PC-3 (cell line): Measurements from ENCODE around the gene DTNBP1. TPM values are rescaled to one million over a fixed set of nuclear protein-coding genes. Genes with fewer than 3 reads are reported as not detected.

ENCODE experiments used
- ATAC-seq: fragments of 200-7000 bp; cut with Tn5 transposase; 2 replicates; pipeline ENCODE4 v1.9.1; 2020; ENCODE audit warnings: mild to moderate bottlenecking, moderate library complexity
- BruUV-seq: library from RNA; stranded (reverse); fragments of 400-500 nt; replicated peaks from 2 replicates; lab custom pipeline; 2021; lab: Mats Ljungman, UMichigan
- CTCF ChIA-PET: fragments of 300-600 bp; sonication (Branson Sonifier 250); formaldehyde crosslinking; loops from one replicate; lab custom pipeline; 2022; ENCODE audit warnings: antibody characterized with exemption; lab: Charles Lee
- POLR2A ChIA-PET: fragments of 300-600 bp; sonication (Branson Sonifier 250); formaldehyde crosslinking; loops from one replicate; lab custom pipeline; 2022; ENCODE audit warnings: antibody characterized with exemption; ENCODE audit not compliant: unreplicated experiment; lab: Charles Lee
- DNase-seq: peaks from one replicate; pipeline ENCODE4 v3.0.0-alpha.2; 2015
- H2AFZ ChIP-seq: fragments of 300-600 bp; sonication (generic); 2 replicates; pipeline ENCODE4 v1.6.0; 2016; ENCODE audit warnings: antibody characterized with exemption, low read length
- H3F3A ChIP-seq: fragments of 300-600 bp; sonication (generic); one replicate; pipeline ENCODE4 v1.6.0; 2017; ENCODE audit warnings: antibody characterized with exemption, low read length, control low read depth, mild to moderate bottlenecking; ENCODE audit not compliant: unreplicated experiment
- H3K27ac ChIP-seq: fragments of 300-600 bp; sonication (generic); 2 replicates; pipeline ENCODE4 v1.5.1; 2016; ENCODE audit warnings: mild to moderate bottlenecking, low read length
- H3K27me3 ChIP-seq: fragments of 300-600 bp; sonication (generic); 2 replicates; pipeline ENCODE4 v1.6.1; 2016; ENCODE audit warnings: low read length, mixed read lengths
- H3K36me3 ChIP-seq: fragments of 300-600 bp; sonication (generic); 2 replicates; pipeline ENCODE4 v1.6.1; 2016; ENCODE audit warnings: low read depth, mixed run types, low read length, mixed read lengths
- H3K4me1 ChIP-seq: fragments of 300-600 bp; sonication (generic); 2 replicates; pipeline ENCODE4 v1.5.1; 2016; ENCODE audit warnings: low read length; ENCODE audit not compliant: insufficient read depth
- H3K4me2 ChIP-seq: fragments of 300-600 bp; sonication (generic); 2 replicates; pipeline ENCODE4 v1.6.0; 2016; ENCODE audit warnings: low read length
- H3K4me3 ChIP-seq: fragments of 300-600 bp; sonication (generic); 2 replicates; pipeline ENCODE4 v1.5.1; 2016; ENCODE audit warnings: mild to moderate bottlenecking, low read length, mixed read lengths
- H3K79me2 ChIP-seq: fragments of 300-600 bp; sonication (generic); 2 replicates; pipeline ENCODE4 v1.6.1; 2017; ENCODE audit warnings: low read length, mixed read lengths
- H3K9ac ChIP-seq: fragments of 300-600 bp; sonication (generic); 2 replicates; pipeline ENCODE4 v1.6.0; 2016; ENCODE audit warnings: mild to moderate bottlenecking, low read length
- H3K9me2 ChIP-seq: fragments of 300-600 bp; sonication (generic); replicated peaks from 2 replicates; pipeline ENCODE4 v1.6.1; 2016; ENCODE audit warnings: mixed run types, low read length, mixed read lengths
- H3K9me3 ChIP-seq: fragments of 300-600 bp; sonication (generic); 2 replicates; pipeline ENCODE4 v1.6.1; 2016; ENCODE audit warnings: low read length, mixed read lengths
- H4K20me1 ChIP-seq: fragments of 300-600 bp; sonication (generic); 2 replicates; pipeline ENCODE4 v1.6.1; 2016; ENCODE audit warnings: low read length, mixed read lengths
- EZH2 ChIP-seq: fragments of 300-600 bp; sonication (generic); IDR thresholded peaks from one replicate; pipeline ENCODE4 v1.6.1; 2017; ENCODE audit warnings: antibody characterized with exemption, mild to moderate bottlenecking, low read length; ENCODE audit not compliant: unreplicated experiment
- EZH2phosphoT487 ChIP-seq: fragments of 300-600 bp; sonication (generic); IDR thresholded peaks from 2 replicates; pipeline ENCODE4 v1.6.1; 2018; ENCODE audit warnings: mild to moderate bottlenecking, antibody characterized with exemption, low read length, borderline replicate concordance
- intact Hi-C: fragments of 100-400 bp; cut with micrococcal nuclease; formaldehyde crosslinking; loops from 2 replicates; pipeline ENCODE4 v1.9.0; 2023
- total RNA-seq: library from RNA; depleted of rRNA; stranded (reverse); fragments of >200 nt; gene quantifications from 2 replicates; pipeline ENCODE4 v1.2.3, GENCODE V29; 2014
- TF ChIP-seq, protein P1 (sequence below): fragments of 300-600 bp; sonication (generic); conservative IDR thresholded peaks from 2 replicates; pipeline ENCODE4 v1.5.1; 2017; ENCODE audit warnings: antibody characterized with exemption, low read depth, mild to moderate bottlenecking, low read length

Gene DTNBP1
- total RNA-seq, 1 experiment from 2014 or later = 7.9 TPM

GRCh38 chr6:15618685-15619084 is 44.1 kb downstream of the DTNBP1 start:
- H3K9me3 ChIP-seq = no peaks in the 10 kb centered on the region
- no peak overlapping the region for H3K9ac ChIP-seq
- ATAC-seq (no peak), DNase-seq (no peak)
- no peak overlapping the region for H3K4me3 ChIP-seq
- ChIA-PET CTCF (no interaction called here), POLR2A (no interaction called here)
- intact Hi-C loops = no loop called here
- H3K4me2 ChIP-seq = no peak overlapping the region
- H2AFZ ChIP-seq = no peak overlapping the region
- TF ChIP-seq EZH2 (no peak), EZH2phosphoT487 (no peak)
- TF ChIP-seq, protein P1, sequence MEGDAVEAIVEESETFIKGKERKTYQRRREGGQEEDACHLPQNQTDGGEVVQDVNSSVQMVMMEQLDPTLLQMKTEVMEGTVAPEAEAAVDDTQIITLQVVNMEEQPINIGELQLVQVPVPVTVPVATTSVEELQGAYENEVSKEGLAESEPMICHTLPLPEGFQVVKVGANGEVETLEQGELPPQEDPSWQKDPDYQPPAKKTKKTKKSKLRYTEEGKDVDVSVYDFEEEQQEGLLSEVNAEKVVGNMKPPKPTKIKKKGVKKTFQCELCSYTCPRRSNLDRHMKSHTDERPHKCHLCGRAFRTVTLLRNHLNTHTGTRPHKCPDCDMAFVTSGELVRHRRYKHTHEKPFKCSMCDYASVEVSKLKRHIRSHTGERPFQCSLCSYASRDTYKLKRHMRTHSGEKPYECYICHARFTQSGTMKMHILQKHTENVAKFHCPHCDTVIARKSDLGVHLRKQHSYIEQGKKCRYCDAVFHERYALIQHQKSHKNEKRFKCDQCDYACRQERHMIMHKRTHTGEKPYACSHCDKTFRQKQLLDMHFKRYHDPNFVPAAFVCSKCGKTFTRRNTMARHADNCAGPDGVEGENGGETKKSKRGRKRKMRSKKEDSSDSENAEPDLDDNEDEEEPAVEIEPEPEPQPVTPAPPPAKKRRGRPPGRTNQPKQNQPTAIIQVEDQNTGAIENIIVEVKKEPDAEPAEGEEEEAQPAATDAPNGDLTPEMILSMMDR = no peak
- no peak overlapping the region for H3K27ac ChIP-seq
- no peaks in the 10 kb centered on the region for H3K4me1 ChIP-seq
- H3F3A ChIP-seq = no peaks in the 10 kb centered on the region
- no peaks in the 10 kb centered on the region for H4K20me1 ChIP-seq
- BruUV-seq = no TSS peak
- no peaks in the 10 kb centered on the region for H3K9me2 ChIP-seq
- H3K36me3 ChIP-seq = 0 out of 2 replicates have a peak, but pooled peaks cover 4% of the 10 kb centered on the region
- H3K27me3 ChIP-seq = no peaks in the 10 kb centered on the region
- H3K79me2 ChIP-seq = no peaks in the 10 kb centered on the region; the same call in 1 of the 2 replicates

- Histone ChIP-seq H3K27me3 (no peaks in the 10 kb centered on the region), H3K4me1 (no peaks in the 10 kb centered on the region), H3K4me2 (no peak overlapping the region), H3K79me2 (no peaks in the 10 kb centered on the region; the same call in 1 of the 2 replicates), H3K9me3 (no peaks in the 10 kb centered on the region), H2AFZ (no peak overlapping the region), H3K9me2 (no peaks in the 10 kb centered on the region), H3F3A (no peaks in the 10 kb centered on the region), H3K36me3 (peaks cover 5% of the 10 kb centered on the region; the same call in 1 of the 2 replicates), H4K20me1 (no peaks in the 10 kb centered on the region), H3K4me3 (no peak overlapping the region), H3K9ac (no peak overlapping the region), H3K27ac (no peak overlapping the region)
- ATAC-seq = no peak
- intact Hi-C loops = no loop called here
- ChIA-PET POLR2A (no interaction called here), CTCF (no interaction called here)
- no TSS peak for BruUV-seq
- no peak for DNase-seq
- TF ChIP-seq, protein P1 = no peak
These were observed 46.6 kb downstream of the DTNBP1 start for GRCh38 chr6:15616261-15616660.

- no TSS peak for BruUV-seq
- H3F3A ChIP-seq = no peaks in the 10 kb centered on the region
- H3K4me3 ChIP-seq = no peak overlapping the region
- DNase-seq (no peak), ATAC-seq (no peak)
- H3K9ac ChIP-seq = no peak overlapping the region
- no peak overlapping the region for H2AFZ ChIP-seq
- no peaks in the 10 kb centered on the region; the same call in 1 of the 2 replicates for H3K79me2 ChIP-seq
- no peak overlapping the region for H3K27ac ChIP-seq
- H3K36me3 ChIP-seq = peaks cover 9% of the 10 kb centered on the region; the same call in 1 of the 2 replicates
- no peaks in the 10 kb centered on the region for H4K20me1 ChIP-seq
- POLR2A ChIA-PET = no interaction called here
- intact Hi-C loops = no loop called here
- TF ChIP-seq, protein P1 = no peak
- TF ChIP-seq EZH2 = no peak
- CTCF ChIA-PET = no interaction called here
- no peaks in the 10 kb centered on the region for H3K9me2 ChIP-seq
- no peak overlapping the region for H3K4me2 ChIP-seq
- H3K4me1 ChIP-seq = no peaks in the 10 kb centered on the region
- no peaks in the 10 kb centered on the region for H3K9me3 ChIP-seq
- H3K27me3 ChIP-seq = no peaks in the 10 kb centered on the region
These were observed 47.0 kb downstream of the DTNBP1 start for GRCh38 chr6:15615802-15616201.
